GM23338 (cell line): ENCODE results near the gene IPO13.

ENCODE experiments used
- CREB1 ChIP-seq: fragments of 250-450 bp; sonication (Bioruptor Pico); IDR thresholded peaks from 2 replicates; pipeline ENCODE4 v1.5.0; 2020; ENCODE audit warnings: low read depth, mild to moderate bottlenecking, moderate library complexity
- CTCF ChIP-seq, 2 experiments: fragments of 200-600 bp in 1 of 2; sonication (generic) in 1 of 2; conservative IDR thresholded peaks; 2 replicates each; pipeline versions ENCODE4 v1.5.1 to v1.6.1; 2016 to 2017; ENCODE audit warnings: antibody characterized with exemption in 2 of 2, low read depth in 2 of 2, mild to moderate bottlenecking in 2 of 2, moderate library complexity in 1 of 2
- EZH2 ChIP-seq: fragments of 200-600 bp; sonication (generic); IDR thresholded peaks from one replicate; pipeline ENCODE4 v1.8.0; 2017; ENCODE audit warnings: antibody characterized with exemption, mild to moderate bottlenecking, low read depth; ENCODE audit not compliant: unreplicated experiment
- EZH2phosphoT487 ChIP-seq: fragments of 200-600 bp; sonication (generic); IDR thresholded peaks from one replicate; pipeline ENCODE4 v1.8.1; 2018; ENCODE audit warnings: antibody characterized with exemption; ENCODE audit not compliant: unreplicated experiment
- JUNB ChIP-seq: IDR thresholded peaks from one replicate; pipeline ENCODE4 v1.6.1; 2016; ENCODE audit warnings: antibody characterized with exemption; ENCODE audit not compliant: unreplicated experiment
- POLR2AphosphoS5 ChIP-seq: IDR thresholded peaks from 2 replicates; pipeline ENCODE4 v1.6.1; 2016; ENCODE audit warnings: antibody characterized with exemption, low read depth
- STAT1 ChIP-seq: IDR thresholded peaks from one replicate; pipeline ENCODE4 v1.6.1; 2016; ENCODE audit warnings: antibody characterized with exemption; ENCODE audit not compliant: unreplicated experiment
- ZNF114 ChIP-seq: fragments of 250-450 bp; sonication (Bioruptor Pico); IDR thresholded peaks from 2 replicates; pipeline ENCODE4 v1.5.0; 2020; ENCODE audit warnings: mild to moderate bottlenecking, moderate library complexity
- ZNF331 ChIP-seq: fragments of 250-450 bp; sonication (Bioruptor Pico); IDR thresholded peaks from 2 replicates; pipeline ENCODE4 v1.5.0; 2020; ENCODE audit warnings: low read depth, mild to moderate bottlenecking, moderate library complexity
- ZNF462 ChIP-seq: fragments of 250-450 bp; sonication (Bioruptor Pico); IDR thresholded peaks from 2 replicates; pipeline ENCODE4 v1.5.0; 2020; ENCODE audit warnings: mild to moderate bottlenecking, moderate library complexity
- TF ChIP-seq, protein P1 (sequence below): IDR thresholded peaks from one replicate; pipeline ENCODE4 v1.6.1; 2018; ENCODE audit warnings: antibody characterized with exemption; ENCODE audit not compliant: unreplicated experiment
- TF ChIP-seq, protein P2 (sequence below): IDR thresholded peaks from 2 replicates; pipeline ENCODE4 v1.6.1; 2016; ENCODE audit warnings: antibody characterized with exemption

DNA sequence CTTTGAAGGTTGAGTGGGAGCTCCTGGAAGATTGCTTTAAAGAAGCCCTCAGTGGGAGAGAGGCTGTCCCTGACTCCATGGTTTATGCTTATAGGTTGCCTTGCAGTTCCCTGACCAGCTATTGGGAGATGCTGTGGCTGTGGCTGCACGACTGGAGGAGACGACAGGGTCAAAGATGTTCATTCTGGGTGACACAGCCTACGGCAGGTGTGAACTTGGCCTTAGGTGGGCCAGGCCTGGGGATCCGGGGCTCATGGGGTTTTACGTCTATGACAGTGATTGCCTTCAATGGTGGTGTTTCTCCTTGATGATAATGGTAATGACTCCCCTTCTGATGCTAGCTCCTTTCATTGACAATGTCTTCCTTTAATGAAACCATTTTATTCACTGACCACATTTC is 23.8 kb downstream of the IPO13 start:
- no peak for TF ChIP-seq CTCF (conservative IDR thresholded peaks at IDR 0.05; ENCODE audit: low read depth in 2 of 2)
- no peak for TF ChIP-seq CREB1 (CRISPR knock-in tag)
- TF ChIP-seq JUNB = no peak
- TF ChIP-seq POLR2AphosphoS5 = no peak
- no peak for TF ChIP-seq EZH2
- no peak for TF ChIP-seq EZH2phosphoT487
- TF ChIP-seq STAT1 = no peak
- no peak for TF ChIP-seq ZNF462 (CRISPR knock-in tag)
- TF ChIP-seq, protein P1, sequence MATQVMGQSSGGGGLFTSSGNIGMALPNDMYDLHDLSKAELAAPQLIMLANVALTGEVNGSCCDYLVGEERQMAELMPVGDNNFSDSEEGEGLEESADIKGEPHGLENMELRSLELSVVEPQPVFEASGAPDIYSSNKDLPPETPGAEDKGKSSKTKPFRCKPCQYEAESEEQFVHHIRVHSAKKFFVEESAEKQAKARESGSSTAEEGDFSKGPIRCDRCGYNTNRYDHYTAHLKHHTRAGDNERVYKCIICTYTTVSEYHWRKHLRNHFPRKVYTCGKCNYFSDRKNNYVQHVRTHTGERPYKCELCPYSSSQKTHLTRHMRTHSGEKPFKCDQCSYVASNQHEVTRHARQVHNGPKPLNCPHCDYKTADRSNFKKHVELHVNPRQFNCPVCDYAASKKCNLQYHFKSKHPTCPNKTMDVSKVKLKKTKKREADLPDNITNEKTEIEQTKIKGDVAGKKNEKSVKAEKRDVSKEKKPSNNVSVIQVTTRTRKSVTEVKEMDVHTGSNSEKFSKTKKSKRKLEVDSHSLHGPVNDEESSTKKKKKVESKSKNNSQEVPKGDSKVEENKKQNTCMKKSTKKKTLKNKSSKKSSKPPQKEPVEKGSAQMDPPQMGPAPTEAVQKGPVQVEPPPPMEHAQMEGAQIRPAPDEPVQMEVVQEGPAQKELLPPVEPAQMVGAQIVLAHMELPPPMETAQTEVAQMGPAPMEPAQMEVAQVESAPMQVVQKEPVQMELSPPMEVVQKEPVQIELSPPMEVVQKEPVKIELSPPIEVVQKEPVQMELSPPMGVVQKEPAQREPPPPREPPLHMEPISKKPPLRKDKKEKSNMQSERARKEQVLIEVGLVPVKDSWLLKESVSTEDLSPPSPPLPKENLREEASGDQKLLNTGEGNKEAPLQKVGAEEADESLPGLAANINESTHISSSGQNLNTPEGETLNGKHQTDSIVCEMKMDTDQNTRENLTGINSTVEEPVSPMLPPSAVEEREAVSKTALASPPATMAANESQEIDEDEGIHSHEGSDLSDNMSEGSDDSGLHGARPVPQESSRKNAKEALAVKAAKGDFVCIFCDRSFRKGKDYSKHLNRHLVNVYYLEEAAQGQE = no peak
- no peak for TF ChIP-seq ZNF331 (CRISPR knock-in tag)
- no peak for TF ChIP-seq ZNF114 (CRISPR knock-in tag)
- TF ChIP-seq, protein P2, sequence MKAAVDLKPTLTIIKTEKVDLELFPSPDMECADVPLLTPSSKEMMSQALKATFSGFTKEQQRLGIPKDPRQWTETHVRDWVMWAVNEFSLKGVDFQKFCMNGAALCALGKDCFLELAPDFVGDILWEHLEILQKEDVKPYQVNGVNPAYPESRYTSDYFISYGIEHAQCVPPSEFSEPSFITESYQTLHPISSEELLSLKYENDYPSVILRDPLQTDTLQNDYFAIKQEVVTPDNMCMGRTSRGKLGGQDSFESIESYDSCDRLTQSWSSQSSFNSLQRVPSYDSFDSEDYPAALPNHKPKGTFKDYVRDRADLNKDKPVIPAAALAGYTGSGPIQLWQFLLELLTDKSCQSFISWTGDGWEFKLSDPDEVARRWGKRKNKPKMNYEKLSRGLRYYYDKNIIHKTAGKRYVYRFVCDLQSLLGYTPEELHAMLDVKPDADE = no peak
